K562 (cell line): ENCODE results near the gene ATG13. TPM values are rescaled to one million over a fixed set of nuclear protein-coding genes. Genes with fewer than 3 reads are reported as not detected.

ENCODE experiments used
- ATAC-seq: fragments of 200-7000 bp; cut with Tn5 transposase; 3 replicates; pipeline ENCODE4 v1.9.1; 2020; ENCODE audit warnings: moderate library complexity
- BruUV-seq: library from RNA; stranded (reverse); fragments of 400-500 nt; replicated peaks from 2 replicates; lab custom pipeline; 2021; lab: Mats Ljungman, UMichigan
- CTCF ChIA-PET: fragments of 300-600 bp; formaldehyde crosslinking; extraction: SDS; loops from one replicate; lab custom pipeline; 2021; ENCODE audit warnings: low intra/inter-chr PET ratio; lab: Yijun Ruan, JAX
- POLR2A ChIA-PET: fragments of 300-600, 350-650 bp; sonication (Branson Sonifier 250); formaldehyde crosslinking; extraction: SDS; loops from one replicate; lab custom pipeline; 2021; ENCODE audit warnings: antibody characterized with exemption, inconsistent platforms; lab: Yijun Ruan, JAX
- DNase-seq, 4 experiments: peaks; one replicate each; pipeline versions ENCODE4 v3.0.0 to v3.0.0-alpha.2; 2011 to 2018; ENCODE audit warnings: low spot score in 3 of 4, mixed read lengths in 3 of 4; ENCODE audit errors: extremely low read depth in 1 of 4
- FAIRE-seq: peaks from 2 replicates; lab custom pipeline; 2011; peaks lifted over from hg19 to GRCh38; lab: Jason Lieb, UNC
- H2AFZ ChIP-seq: 2 replicates; pipeline ENCODE4 v1.6.0; 2011; ENCODE audit warnings: low read depth, low read length, control low read depth, inconsistent platforms
- H3K27ac ChIP-seq: fragments of 200-600 bp; 3 replicates; pipeline ENCODE4 v1.8.0; 2011; ENCODE audit warnings: low read depth, mild to moderate bottlenecking, control low read depth, inconsistent platforms, low read length, moderate library complexity, mixed read lengths; ENCODE audit errors: extremely low read depth
- H3K27me3 ChIP-seq, 2 experiments: fragments of 300-600 bp in 1 of 2; 2 replicates in 1 of 2; 3 replicates in 1 of 2; pipeline versions ENCODE4 v1.6.0 to v1.8.0; 2011; ENCODE audit warnings: inconsistent platforms in 2 of 2, low read length in 2 of 2, mild to moderate bottlenecking in 1 of 2, mixed read lengths in 1 of 2, moderate library complexity in 1 of 2; ENCODE audit not compliant: control insufficient read depth in 2 of 2, insufficient read depth in 2 of 2
- H3K36me3 ChIP-seq: fragments of 300-600 bp; 3 replicates; pipeline ENCODE4 v1.8.0; 2011; ENCODE audit warnings: mild to moderate bottlenecking, low read length, inconsistent platforms; ENCODE audit not compliant: control insufficient read depth, insufficient read depth
- H3K4me1 ChIP-seq, 2 experiments: fragments of 200-600 bp in 1 of 2; replicated peaks in 1 of 2; 2 replicates in 1 of 2; 3 replicates in 1 of 2; pipeline versions ENCODE4 v1.5.1 to v1.8.0; 2011; ENCODE audit warnings: inconsistent platforms in 2 of 2, low read length in 2 of 2, mild to moderate bottlenecking in 1 of 2, mixed read lengths in 1 of 2, moderate library complexity in 1 of 2; ENCODE audit not compliant: control insufficient read depth in 2 of 2, insufficient read depth in 2 of 2
- H3K4me2 ChIP-seq: 2 replicates; pipeline ENCODE4 v1.6.1; 2011; ENCODE audit warnings: low read length, control low read depth, inconsistent platforms, mixed read lengths; ENCODE audit not compliant: insufficient read depth
- H3K4me3 ChIP-seq: fragments of 200-600 bp; sonication (generic), shearing (Covaris generic); 2 replicates; pipeline ENCODE4 v1.5.1; 2016; ENCODE audit warnings: control low read depth, inconsistent platforms
- H3K79me2 ChIP-seq: fragments of 200-600 bp; 3 replicates; pipeline ENCODE4 v1.8.0; 2011; ENCODE audit warnings: low read length, inconsistent platforms; ENCODE audit not compliant: control insufficient read depth, insufficient read depth
- H3K9ac ChIP-seq, 2 experiments: 2 replicates each; pipeline versions ENCODE4 v1.6.0 to v1.6.1; 2011; ENCODE audit warnings: low read depth in 2 of 2, low read length in 2 of 2, control low read depth in 1 of 2, inconsistent platforms in 1 of 2, mild to moderate bottlenecking in 1 of 2, mixed read lengths in 1 of 2; ENCODE audit not compliant: insufficient read depth in 1 of 2
- H3K9me1 ChIP-seq: one replicate; pipeline ENCODE4 v1.6.0; 2011; ENCODE audit warnings: inconsistent platforms, mild to moderate bottlenecking, low read length, moderate library complexity; ENCODE audit not compliant: control insufficient read depth, insufficient read depth
- H3K9me3 ChIP-seq: replicated peaks from 2 replicates; pipeline ENCODE4 v1.5.1; 2011; ENCODE audit warnings: low read depth, low read length, inconsistent platforms; ENCODE audit not compliant: control insufficient read depth, insufficient read depth
- H4K20me1 ChIP-seq: replicated peaks from 2 replicates; pipeline ENCODE4 v1.6.1; 2011; ENCODE audit warnings: low read length, inconsistent platforms, mixed read lengths; ENCODE audit not compliant: control insufficient read depth, insufficient read depth
- ARHGAP35 ChIP-seq: fragments of 450-650 bp; IDR thresholded peaks from 2 replicates; pipeline ENCODE4 v1.6.1; 2018; ENCODE audit not compliant: partially characterized antibody
- FOXA3 ChIP-seq, 2 experiments: fragments of 450-650 bp in 1 of 2; sonication (generic) in 1 of 2; formaldehyde crosslinking; IDR thresholded peaks in 1 of 2; conservative IDR thresholded peaks in 1 of 2; 2 replicates each; pipeline versions ENCODE4 v1.4.0 to v1.8.0; 2020 to 2022; ENCODE audit warnings: mild to moderate bottlenecking in 2 of 2, missing genetic modification reagents in 1 of 2
- NR2C2 ChIP-seq, 2 experiments: fragments of 200-800 bp in 1 of 2; sonication (Bioruptor generic) in 1 of 2; sonication (generic) in 1 of 2; formaldehyde crosslinking in 1 of 2; IDR thresholded peaks; 2 replicates each; pipeline versions ENCODE4 v1.6.1 to v1.8.0; 2016 to 2022; ENCODE audit warnings: mild to moderate bottlenecking in 1 of 2, missing compliant biosample characterization in 1 of 2, missing genetic modification characterization in 1 of 2, missing genetic modification reagents in 1 of 2
- TAF7 ChIP-seq: fragments of 450-650 bp; IDR thresholded peaks from 2 replicates; pipeline ENCODE4 v1.6.1; 2016; ENCODE audit warnings: missing genetic modification characterization, missing compliant biosample characterization
- in situ Hi-C: fragments of 300-500 bp; cut with MboI; formaldehyde crosslinking; loops from 4 replicates; pipeline ENCODE4 v1.15.0; 2018; ENCODE audit warnings: inconsistent platforms, mixed read lengths
- intact Hi-C: fragments of 100-400 bp; cut with micrococcal nuclease; formaldehyde crosslinking; loops from 2 replicates; pipeline ENCODE4 v1.14.2; 2022
- polyA plus RNA-seq, 8 experiments: library from polyadenylated mRNA; depleted of rRNA in 4 of 8; stranded (reverse) in 5 of 8; unstranded in 3 of 8; fragments of >200 nt; fragmentation: Nextera tagmentation in 2 of 8; fragmentation: Illumina TruSeq in 1 of 8; extraction: Ambion mirVana in 2 of 8; extraction: Trizol in 1 of 8; gene quantifications; 2 replicates each; pipeline versions ENCODE4 v1.2.1 to v1.2.3, GENCODE V29; 2011 to 2014; ENCODE audit warnings: inconsistent platforms in 1 of 8, missing spikeins in 1 of 8
- total RNA-seq, 7 experiments: library from RNA; depleted of rRNA in 6 of 7; stranded (reverse); fragments of >200 nt in 6 of 7; fragmentation: Illumina TruSeq in 2 of 7; extraction: Trizol in 2 of 7; gene quantifications; 2 replicates each; pipeline versions ENCODE4 v1.2.1 to v1.2.3, GENCODE V29; 2011 to 2021; ENCODE audit warnings: low replicate concordance in 1 of 7
- TF ChIP-seq, protein P1 (sequence below): fragments of 250-450 bp; sonication (Bioruptor Pico); IDR thresholded peaks from 2 replicates; pipeline ENCODE4 v1.9.0; 2021; ENCODE audit warnings: mild to moderate bottlenecking, inconsistent platforms
- TF ChIP-seq, protein P2 (sequence below), 2 experiments: fragments of 450-650 bp in 1 of 2; sonication (generic) in 1 of 2; formaldehyde crosslinking in 1 of 2; IDR thresholded peaks in 1 of 2; conservative IDR thresholded peaks in 1 of 2; 2 replicates each; pipeline versions ENCODE4 v1.6.1 to v1.8.1; 2016 to 2023; ENCODE audit warnings: mild to moderate bottlenecking in 2 of 2, moderate library complexity in 2 of 2, inconsistent platforms in 1 of 2, missing genetic modification reagents in 1 of 2

ATG13 gene
- total and polyA plus RNA-seq, 9 of the 15 experiments (the other 6 are each of a cell fraction or from before 2014, with no cell fraction given), result 13.1 to 61.5 (median 36.5) TPM

DNA sequence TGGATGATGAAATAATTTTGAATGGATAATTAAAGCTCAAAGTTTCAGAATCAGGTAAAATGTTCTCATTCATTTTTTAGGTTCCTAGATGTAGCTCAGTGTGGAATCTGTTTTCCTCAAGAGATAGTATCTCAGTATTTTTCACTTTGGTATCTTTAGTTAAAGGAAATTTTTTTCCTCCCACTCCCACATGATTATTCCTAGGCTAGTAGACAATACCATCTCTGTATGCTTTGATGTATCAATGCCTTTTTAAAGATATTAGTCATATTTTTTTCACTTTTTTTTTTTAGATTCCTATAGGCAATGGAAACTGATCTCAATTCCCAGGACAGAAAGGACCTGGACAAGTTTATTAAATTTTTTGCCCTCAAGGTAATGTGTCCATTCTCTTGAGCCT is 26.6 kb downstream of the ATG13 start:
- CTCF ChIA-PET, result no interaction called here

More for the DNA sequence above, 26.6 kb downstream of the ATG13 start:
- no TSS peak for BruUV-seq
- Histone ChIP-seq H3K79me2 (peaks cover 4% of the 10 kb centered on the region; the same call in 1 of the 3 replicates), H4K20me1 (no peaks in the 10 kb centered on the region), H2AFZ (no peak overlapping the region), H3K9me3 (no peaks in the 10 kb centered on the region), H3K27me3 (no peaks in the 10 kb centered on the region), H3K9ac (no peak overlapping the region), H3K4me1 (no peaks in the 10 kb centered on the region), H3K4me2 (no peak overlapping the region), H3K27ac (no peak overlapping the region), H3K9me1 (no peaks in the 10 kb centered on the region), H3K36me3 (peaks cover 46% of the 10 kb centered on the region), H3K4me3 (no peak overlapping the region)
- POLR2A ChIA-PET, result interaction anchor here (0.6 to 2.2 kb wide), 4 partner anchors 8 to 33 kb away, joined by 3 to 8 read pairs (median 4); no protein-coding TSS in a partner anchor
- ATAC-seq (no peak), FAIRE-seq (no peak), DNase-seq (no peak)
- in situ Hi-C loops, result no loop called here
- intact Hi-C loops, result no loop called here
- TF ChIP-seq FOXA3 (CRISPR knock-in tag; conservative IDR thresholded peaks at IDR 0.05 in 1 of 2, IDR thresholded peaks at IDR 0.05 in 1 of 2) (no peak), ARHGAP35 (no peak), TAF7 (no peak), NR2C2 (CRISPR knock-in tag; IDR thresholded peaks at IDR 0.05) (no peak), NR2C2 (tag; IDR thresholded peaks at IDR 0.05) (no peak)
- TF ChIP-seq, protein P1, sequence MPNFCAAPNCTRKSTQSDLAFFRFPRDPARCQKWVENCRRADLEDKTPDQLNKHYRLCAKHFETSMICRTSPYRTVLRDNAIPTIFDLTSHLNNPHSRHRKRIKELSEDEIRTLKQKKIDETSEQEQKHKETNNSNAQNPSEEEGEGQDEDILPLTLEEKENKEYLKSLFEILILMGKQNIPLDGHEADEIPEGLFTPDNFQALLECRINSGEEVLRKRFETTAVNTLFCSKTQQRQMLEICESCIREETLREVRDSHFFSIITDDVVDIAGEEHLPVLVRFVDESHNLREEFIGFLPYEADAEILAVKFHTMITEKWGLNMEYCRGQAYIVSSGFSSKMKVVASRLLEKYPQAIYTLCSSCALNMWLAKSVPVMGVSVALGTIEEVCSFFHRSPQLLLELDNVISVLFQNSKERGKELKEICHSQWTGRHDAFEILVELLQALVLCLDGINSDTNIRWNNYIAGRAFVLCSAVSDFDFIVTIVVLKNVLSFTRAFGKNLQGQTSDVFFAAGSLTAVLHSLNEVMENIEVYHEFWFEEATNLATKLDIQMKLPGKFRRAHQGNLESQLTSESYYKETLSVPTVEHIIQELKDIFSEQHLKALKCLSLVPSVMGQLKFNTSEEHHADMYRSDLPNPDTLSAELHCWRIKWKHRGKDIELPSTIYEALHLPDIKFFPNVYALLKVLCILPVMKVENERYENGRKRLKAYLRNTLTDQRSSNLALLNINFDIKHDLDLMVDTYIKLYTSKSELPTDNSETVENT (CRISPR knock-in tag), result no peak
- TF ChIP-seq, protein P2, sequence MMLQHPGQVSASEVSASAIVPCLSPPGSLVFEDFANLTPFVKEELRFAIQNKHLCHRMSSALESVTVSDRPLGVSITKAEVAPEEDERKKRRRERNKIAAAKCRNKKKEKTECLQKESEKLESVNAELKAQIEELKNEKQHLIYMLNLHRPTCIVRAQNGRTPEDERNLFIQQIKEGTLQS (IDR thresholded peaks at IDR 0.05), result peak; percentile 31; the same call in 1 of the 2 replicates
- TF ChIP-seq, protein P2 (CRISPR knock-in tag; conservative IDR thresholded peaks at IDR 0.05), result no peak
